DMS 273 treated with DMSO at 0.1 percent for 48 hours (cell line): ENCODE results near the gene EXOC6B.
A peak's percentile ranks its signal among the peaks of the same experiment; 100 is the strongest.
"Not testable (repeated sequence)": the region's sequence is repeated elsewhere in the genome, so short reads cannot be mapped to it uniquely, and the experiment has no call there.

Source experiments
- DNase-seq: peaks from one replicate; lab custom pipeline; 2025; lab: John Stamatoyannopoulos, UW

Gene EXOC6B

GRCh38 chr2:72543497-72544216 lies 282.2 kb downstream of the EXOC6B start:
- DNase-seq = no peak

GRCh38 chr2:72539071-72539552 lies 286.7 kb downstream of the EXOC6B start:
- DNase-seq = no peak

- DNase-seq = no peak
Observed at GRCh38 chr2:72538486-72538885, 287.3 kb downstream of the EXOC6B start.

GRCh38 chr2:72535586-72535985 lies 290.2 kb downstream of the EXOC6B start:
- DNase-seq = not testable (repeated sequence)

GRCh38 chr2:72533765-72534164 lies 292.1 kb downstream of the EXOC6B start:
- no peak for DNase-seq

GRCh38 chr2:72527424-72527823 lies 298.4 kb downstream of the EXOC6B start:
- no peak for DNase-seq

- no peak for DNase-seq
Observed at GRCh38 chr2:72526623-72527022, 299.2 kb downstream of the EXOC6B start.

- DNase-seq = peak; percentile 28
Observed at GRCh38 chr2:72524071-72524470, 301.8 kb downstream of the EXOC6B start.

- no peak for DNase-seq
Observed at GRCh38 chr2:72515696-72516095, 310.1 kb downstream of the EXOC6B start.

- DNase-seq = no peak
Observed at GRCh38 chr2:72513011-72513410, 312.8 kb downstream of the EXOC6B start.

- DNase-seq = no peak
Observed at GRCh38 chr2:72512376-72512775, 313.5 kb downstream of the EXOC6B start.

- DNase-seq = no peak
Observed at GRCh38 chr2:72511906-72512305, 313.9 kb downstream of the EXOC6B start.

- no peak for DNase-seq
Observed at GRCh38 chr2:72497763-72498162, 328.1 kb downstream of the EXOC6B start.

- DNase-seq = no peak
Observed at GRCh38 chr2:72496479-72496878, 329.4 kb downstream of the EXOC6B start.

- no peak for DNase-seq
Observed at GRCh38 chr2:72494392-72494791, 331.4 kb downstream of the EXOC6B start.

- DNase-seq = not testable (repeated sequence)
Observed at GRCh38 chr2:72484622-72485021, 341.2 kb downstream of the EXOC6B start.

- DNase-seq = no peak
Observed at GRCh38 chr2:72483346-72483745, 342.5 kb downstream of the EXOC6B start.

GRCh38 chr2:72475246-72475645 lies 350.6 kb downstream of the EXOC6B start:
- DNase-seq = no peak

GRCh38 chr2:72457801-72458516 lies 367.9 kb downstream of the EXOC6B start:
- DNase-seq = no peak

- no peak for DNase-seq
Observed at GRCh38 chr2:72454189-72454588, 371.6 kb downstream of the EXOC6B start.

- no peak for DNase-seq
Observed at GRCh38 chr2:72442270-72442669, 383.6 kb downstream of the EXOC6B start.

GRCh38 chr2:72439892-72440291 lies 385.9 kb downstream of the EXOC6B start:
- DNase-seq = no peak

GRCh38 chr2:72438364-72438763 lies 387.5 kb downstream of the EXOC6B start:
- DNase-seq = no peak
